T47D (cell line): ENCODE measurements around the gene FAM114A2.
A peak's percentile ranks its signal among the peaks of the same experiment; 100 is the strongest.

Experiments
- DNase-seq, 2 experiments: peaks; one replicate each; pipeline versions ENCODE4 v3.0.0 to v3.0.0-alpha.2; 2011 to 2012; ENCODE audit warnings: low read depth in 1 of 2, low spot score in 1 of 2
- JUND ChIP-seq: IDR thresholded peaks from 2 replicates; pipeline ENCODE4 v1.6.1; 2012; ENCODE audit warnings: low read depth
- in situ Hi-C: cut with HindIII; loops from 2 replicates; pipeline ENCODE4 v1.10.0; 2016; ENCODE audit warnings: low sequenced_read_pairs, low pct_unique_long_range_greater_than_20kb

FAM114A2 gene

DNA sequence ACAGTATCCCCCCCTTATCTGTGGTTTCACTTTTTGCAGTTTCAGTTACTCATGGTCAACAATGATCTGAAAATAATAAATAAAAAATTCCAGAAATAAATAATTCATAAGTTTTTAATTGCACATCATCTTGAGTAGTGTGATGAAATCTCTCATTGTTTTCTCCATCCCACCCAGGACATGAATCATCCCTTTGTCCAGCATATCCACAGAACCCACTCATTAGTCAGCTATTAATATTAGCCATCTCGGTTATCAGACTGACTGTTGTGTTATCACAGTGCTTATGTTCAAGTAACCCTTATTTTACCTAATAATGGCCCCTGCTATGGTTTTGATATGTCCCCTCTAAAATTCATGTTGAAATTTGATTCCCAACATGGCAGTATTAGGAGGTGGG, 40.7 kb downstream of the FAM114A2 start:
- no peak for TF ChIP-seq JUND
- in situ Hi-C loops = no loop called here

DNA sequence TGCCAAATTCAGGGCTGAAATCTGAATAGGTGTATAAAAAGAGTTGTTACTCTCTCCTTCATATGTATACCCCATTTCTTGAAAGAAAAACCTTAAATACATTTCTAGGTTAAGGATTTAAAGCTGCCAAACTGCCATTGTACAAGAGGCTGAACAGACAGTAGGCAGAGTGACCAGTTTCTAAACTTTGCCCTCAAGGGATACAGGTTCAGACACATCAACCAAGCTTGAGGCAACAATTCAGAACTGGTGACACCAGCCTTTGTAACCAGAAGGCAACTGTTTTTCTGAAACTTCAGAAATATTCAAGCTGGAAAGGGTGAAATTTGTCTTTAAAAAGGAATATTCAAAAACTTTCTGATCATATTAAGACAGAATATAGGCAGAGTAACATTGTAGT, 47.5 kb downstream of the FAM114A2 start:
- in situ Hi-C loops = no loop called here
- TF ChIP-seq JUND = no peak
- peak in 1 of 2 experiments; percentile 71 for DNase-seq

More for the DNA sequence above, 40.7 kb downstream of the FAM114A2 start:
- DNase-seq = no peak

DNA sequence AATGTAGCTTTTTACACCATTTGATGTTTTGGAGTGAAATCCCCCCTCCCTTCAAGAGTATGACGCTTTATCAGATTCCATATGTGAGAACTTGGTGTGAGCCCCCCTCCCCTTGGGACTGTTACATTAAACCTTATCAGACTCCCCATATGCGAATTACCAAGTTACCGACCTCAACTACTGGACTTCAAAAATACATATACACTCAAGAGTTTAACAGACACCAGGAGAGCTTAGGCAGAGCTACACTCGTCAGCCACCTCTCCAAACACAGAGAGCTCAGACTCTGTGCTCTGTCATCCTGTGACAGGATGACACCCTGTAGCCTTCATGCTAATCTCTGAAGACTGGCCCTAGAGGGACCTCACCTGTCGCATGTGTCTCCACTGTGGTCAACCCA, 50.2 kb downstream of the FAM114A2 start:
- DNase-seq = no peak
- in situ Hi-C loops = no loop called here
- no peak for TF ChIP-seq JUND

DNA sequence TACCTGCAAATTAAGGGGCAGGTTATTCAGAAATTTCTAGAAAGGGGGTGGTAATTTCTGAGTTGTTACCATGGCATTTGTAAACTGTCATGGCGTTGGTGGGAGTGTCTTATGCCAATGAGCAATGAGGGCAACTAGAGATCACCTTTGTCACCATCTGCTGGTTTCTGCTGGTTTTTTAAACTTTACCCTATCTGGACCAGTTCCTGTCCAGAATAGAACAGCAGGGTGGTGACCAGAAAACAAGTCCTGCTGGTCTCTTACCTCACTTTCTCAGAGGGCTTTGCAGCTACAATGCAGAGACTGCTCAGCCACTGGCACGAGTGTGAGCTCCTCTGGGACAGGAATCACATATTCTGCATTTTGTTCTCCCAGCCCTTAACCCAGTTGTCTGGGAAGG, 51.4 kb downstream of the FAM114A2 start:
- DNase-seq = no peak
- in situ Hi-C loops = no loop called here
- TF ChIP-seq JUND = no peak

DNA sequence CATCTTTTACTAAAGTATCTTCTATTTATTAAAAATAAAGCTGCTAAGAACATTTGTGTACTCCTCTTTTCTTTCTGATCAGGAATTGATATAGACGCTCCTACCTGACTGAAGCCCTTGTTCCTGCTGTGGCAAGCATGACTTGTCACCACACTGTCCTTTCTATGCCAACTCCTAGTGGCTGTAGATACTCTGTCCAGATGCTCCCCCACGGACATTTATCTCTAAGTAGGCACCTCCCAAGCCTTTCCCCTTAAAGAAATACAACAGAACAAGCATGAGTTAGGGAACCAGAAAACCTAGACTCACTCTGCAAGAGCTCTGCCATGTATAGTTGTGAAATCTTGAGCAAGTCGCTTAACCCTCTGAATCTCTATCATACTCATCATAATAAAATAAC, 53.2 kb downstream of the FAM114A2 start:
- TF ChIP-seq JUND = no peak
- in situ Hi-C loops = no loop called here
- DNase-seq = no peak

DNA sequence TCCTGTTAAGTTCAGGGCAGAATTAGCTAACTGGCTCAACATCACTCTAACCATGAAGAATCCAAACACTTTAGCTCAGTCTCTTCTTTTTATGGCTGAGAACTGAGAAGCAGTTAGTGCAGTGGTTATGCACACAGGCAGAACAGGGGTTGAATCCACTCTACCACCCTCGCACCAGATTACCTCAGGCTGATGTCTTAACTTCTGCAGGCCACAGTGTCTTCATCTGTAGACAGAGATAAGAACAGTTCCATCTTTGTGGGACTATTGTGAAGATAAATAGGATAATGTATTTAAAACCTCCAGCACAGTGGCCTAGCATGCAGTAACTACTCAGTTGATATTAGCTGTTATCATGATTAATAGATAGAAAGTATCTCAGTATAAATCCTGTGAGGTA, 54.8 kb downstream of the FAM114A2 start:
- in situ Hi-C loops = no loop called here
- DNase-seq = no peak
- TF ChIP-seq JUND = no peak

DNA sequence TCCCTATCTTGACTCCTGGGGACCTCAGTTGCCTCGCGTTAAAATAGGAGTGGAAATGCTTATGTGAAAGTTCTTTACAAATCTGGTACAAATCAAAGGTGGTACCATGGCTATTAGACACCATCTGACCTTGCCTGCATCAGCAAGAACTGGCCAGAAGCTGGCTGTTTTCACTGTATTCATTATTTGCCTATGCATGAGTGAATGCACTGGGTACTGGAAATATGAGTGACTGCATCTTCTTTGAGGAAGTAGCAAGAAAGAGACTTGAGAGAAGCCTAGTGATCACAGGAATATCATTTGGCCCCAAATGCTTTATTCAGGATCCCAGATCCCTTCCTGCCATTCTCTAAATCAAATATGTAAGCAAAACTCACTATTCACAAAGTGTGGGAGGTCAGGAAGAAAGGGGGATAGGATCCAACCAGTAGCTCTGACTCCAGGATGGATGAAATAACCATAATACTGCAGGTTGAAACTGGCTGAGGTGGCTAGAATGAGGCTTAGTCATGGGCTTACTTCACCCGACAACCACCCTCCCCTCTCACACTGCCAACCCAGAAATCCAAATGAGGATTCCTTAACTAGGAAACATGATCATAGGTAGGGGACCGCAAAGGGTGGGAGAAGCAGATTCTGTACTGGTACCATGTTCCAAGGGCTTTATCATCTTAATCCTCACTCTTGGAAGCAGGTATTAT, 56.7 kb downstream of the FAM114A2 start:
- DNase-seq = no peak
- no peak for TF ChIP-seq JUND
- in situ Hi-C loops = no loop called here

DNA sequence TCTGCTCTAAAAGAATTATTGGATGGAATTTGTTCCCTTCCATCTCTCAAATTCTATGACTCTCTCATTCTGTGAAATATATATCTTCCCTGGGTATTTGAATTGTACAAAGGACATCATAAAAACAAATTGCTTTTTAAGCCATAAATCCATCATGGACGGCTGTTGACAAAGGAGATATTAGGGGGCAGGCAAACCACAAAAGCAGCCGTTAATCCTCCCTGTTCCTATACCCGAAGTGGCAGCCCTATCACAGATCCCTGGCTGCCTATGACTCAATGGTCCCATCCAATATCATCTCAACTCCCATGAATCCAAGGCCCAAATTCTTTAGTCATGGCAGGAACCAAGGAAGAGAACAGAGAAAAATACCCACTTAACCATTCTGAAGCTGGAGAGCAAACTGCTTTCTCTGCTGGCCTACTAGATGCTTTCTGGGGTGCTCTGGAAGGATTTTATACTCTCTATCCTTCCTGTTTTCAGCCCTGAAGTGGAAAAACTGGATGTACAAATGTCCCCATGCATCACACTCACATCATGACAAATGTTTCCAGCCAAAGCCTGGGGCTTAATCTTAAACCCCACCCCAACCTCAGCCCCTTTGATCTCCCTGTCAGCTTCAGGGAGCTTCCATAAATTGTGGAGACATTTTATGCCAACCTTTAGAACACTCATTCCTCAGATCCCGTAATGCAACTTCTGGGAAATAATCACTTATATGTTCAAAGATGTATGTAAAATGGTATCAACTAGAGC, 59.5 kb downstream of the FAM114A2 start:
- in situ Hi-C loops = no loop called here
- TF ChIP-seq JUND = no peak
- no peak for DNase-seq

DNA sequence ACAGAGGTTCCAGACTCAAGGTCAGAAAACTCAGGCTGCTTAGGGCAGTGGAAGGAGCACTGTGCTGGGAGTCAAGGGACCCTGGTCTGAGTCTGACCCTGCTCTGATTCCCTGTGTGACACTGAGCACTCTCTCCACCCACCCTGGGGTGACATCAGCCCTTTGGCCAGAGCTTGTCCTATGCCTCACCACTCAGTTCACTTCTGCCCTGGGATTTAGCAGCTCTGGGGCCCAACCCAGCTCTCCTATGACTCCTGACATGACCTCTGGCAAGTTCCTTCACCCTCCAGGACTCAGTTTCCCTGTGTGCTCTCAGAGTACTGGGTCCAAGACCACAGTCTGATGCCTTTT, 63.9 kb downstream of the FAM114A2 start:
- in situ Hi-C loops = no loop called here
- no peak for TF ChIP-seq JUND
- DNase-seq = no peak

DNA sequence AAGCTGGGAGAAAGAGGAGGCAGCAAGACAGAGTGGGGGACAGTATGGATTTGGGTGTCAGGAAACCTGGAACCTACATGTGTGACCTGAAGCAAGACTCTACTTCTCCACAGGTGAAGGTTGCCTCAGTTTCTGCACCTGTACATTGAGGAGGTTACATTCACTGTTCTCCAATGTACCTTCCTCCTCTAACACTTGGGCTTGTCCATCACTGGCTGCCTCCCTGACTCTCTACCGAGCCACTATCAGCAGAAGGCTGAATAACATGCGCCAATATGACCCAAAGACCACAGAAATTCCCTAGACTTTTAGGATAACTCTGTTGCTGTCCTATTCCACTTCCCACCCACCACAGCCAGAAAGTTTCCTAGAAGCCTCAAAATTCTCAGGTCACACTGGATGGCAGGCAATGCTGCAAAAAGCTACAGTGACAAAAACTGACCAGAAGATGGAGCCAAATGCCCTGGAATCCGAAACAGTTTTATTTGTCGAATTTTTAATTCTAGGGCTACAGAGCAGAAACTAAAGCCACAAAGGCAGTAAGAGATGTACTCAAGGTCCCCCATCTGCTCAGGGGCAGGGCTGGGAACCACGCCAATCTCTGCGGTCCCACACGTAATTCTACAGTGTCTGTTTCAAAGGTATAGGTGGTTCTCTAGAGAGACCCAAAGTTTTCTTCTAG, 64.4 kb downstream of the FAM114A2 start:
- peak; percentile 54 to 71 for DNase-seq
- in situ Hi-C loops = no loop called here
- no peak for TF ChIP-seq JUND

DNA sequence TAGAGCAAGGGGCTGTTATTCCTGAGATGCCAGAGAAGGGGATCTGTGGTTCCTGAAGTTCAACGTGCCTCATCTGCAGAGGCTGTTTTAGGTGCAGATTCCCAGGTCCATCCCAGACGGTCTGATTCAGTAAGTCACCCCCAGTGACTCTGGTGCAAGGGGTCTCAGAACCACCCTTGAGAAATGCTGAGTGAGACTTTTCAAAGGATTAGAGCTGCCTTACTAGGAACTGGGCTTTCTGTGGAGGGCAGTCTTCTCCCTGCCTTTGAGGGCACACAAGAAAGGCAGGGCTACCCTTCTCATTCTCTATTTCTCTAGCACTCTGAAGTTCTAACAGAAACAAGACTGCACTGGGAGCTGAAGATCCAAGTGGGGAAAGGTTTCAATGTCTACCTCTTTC, 66.5 kb downstream of the FAM114A2 start:
- no peak for DNase-seq
- TF ChIP-seq JUND = no peak
- in situ Hi-C loops = no loop called here

DNA sequence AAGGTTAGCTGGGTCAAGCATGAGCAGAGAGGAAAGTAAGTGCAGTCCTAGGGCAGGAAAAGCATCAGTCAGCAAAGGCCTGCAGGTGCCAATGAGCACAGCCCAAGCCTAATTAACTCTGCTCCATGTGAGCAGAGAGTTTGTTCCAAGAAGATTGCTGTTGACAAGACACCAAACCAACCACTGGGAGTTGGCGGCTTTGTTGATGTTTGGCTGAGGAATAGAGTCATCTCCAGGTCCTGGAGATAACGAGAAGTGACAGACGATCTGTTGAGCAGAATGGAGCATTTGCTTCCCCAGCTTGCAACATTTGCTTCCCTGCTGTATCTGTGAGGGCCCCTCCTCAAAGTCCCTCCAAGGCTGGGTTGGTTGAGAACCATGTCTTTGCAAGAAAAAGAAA, 68.2 kb downstream of the FAM114A2 start:
- DNase-seq = no peak
- in situ Hi-C loops = no loop called here
- no peak for TF ChIP-seq JUND

DNA sequence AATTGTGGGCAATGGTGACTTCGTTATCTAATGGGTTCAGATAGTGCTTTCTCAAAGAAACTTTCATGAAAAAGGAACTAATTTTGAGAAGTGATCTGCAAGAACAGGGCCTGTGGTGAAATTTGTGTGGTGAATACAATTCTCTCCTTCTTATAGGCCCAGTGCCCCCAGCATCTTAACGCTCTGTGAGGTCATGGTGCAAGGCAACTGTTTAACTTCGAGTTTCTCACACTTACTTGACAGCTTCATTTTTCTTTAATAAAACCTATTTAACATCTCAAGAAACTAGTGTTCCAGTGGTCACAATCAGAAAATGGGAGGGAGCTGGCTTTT, 69.2 kb downstream of the FAM114A2 start:
- no peak for TF ChIP-seq JUND
- no peak for DNase-seq
- in situ Hi-C loops = no loop called here
